Activated CD4-positive, alpha-beta T cell treated with anti-CD3 and anti-CD28 coated beads, Interleukin-2, amount 50 U/mL, for 4 hours (primary cell): ENCODE measurements around the gene LRP2BP.
"Not testable (repeated sequence)": the region's sequence is repeated elsewhere in the genome, so short reads cannot be mapped to it uniquely, and the experiment has no call there.

Source experiments
- DNase-seq, 2 experiments: peaks; one replicate each; pipeline ENCODE4 v3.0.0-alpha.2; 2020

Gene LRP2BP

GRCh38 chr4:185394568-185395237, 1.0 kb downstream of the LRP2BP start:
- DNase-seq = no peak

- DNase-seq = no peak
Measured at GRCh38 chr4:185392156-185392555, 3.6 kb downstream of the LRP2BP start.

DNA sequence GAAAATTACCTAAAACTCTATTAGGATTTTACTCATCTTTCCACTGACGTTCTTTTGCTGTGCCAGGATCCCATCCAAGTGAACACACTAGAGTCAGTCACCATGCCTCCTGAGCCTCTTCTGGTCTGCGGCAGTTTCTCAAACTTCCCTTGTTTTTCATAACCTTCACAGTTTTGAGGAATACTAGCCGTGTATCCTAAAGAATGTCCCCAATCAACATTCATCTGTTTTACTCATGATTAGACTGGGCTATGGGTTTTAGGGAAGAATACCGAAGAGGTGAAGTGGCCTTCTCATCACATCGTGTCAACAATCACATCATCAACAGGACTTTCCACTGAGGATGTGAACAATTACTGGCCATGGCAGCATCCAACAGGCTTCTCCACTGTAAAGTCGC, 4.8 kb downstream of the LRP2BP start:
- DNase-seq = no peak

DNA sequence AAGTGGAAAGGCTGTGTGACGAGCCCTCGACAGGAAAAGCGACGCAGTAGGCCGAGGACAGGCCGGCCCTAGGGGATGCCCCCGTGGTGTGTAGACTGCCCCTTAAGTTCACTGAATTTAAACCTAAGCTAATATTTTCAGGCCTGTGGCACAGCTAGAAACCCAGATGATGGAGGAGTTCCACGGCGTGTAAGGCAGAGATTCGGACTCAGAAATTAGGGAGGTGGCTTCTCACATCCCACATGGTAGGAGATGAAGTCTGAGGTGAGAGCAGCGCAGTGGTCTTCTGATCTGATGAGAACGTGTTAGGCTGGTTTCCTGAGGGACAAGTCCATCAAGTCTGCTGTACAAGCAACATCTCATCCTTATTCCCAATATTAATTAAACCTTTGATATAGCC, 7.8 kb downstream of the LRP2BP start:
- DNase-seq = no peak

GRCh38 chr4:185384930-185385331, 10.8 kb downstream of the LRP2BP start:
- no peak for DNase-seq

GRCh38 chr4:185384061-185384460, 11.7 kb downstream of the LRP2BP start:
- no peak for DNase-seq

DNA sequence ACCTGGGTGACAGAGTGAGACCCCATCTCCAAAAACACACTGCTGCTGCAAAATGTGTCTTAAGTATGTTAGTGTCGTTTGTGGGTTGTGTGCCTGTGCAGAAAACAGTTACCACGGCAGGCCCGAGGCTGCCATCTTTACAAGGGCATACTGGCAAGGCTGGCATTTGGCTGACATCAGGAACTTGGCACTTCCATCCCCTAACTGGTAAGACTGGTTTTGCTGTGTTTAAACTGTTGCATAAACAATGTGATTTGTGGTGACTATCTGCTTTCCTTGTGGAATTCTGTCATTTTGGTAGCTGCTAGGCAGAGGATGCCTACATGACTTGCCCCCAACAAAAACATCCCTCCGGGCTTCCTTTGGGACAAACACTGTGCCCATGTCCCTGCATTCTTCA, 12.3 kb downstream of the LRP2BP start:
- DNase-seq = no peak

- DNase-seq = no peak
Measured at GRCh38 chr4:185382754-185383153, 13.0 kb downstream of the LRP2BP start.

DNA sequence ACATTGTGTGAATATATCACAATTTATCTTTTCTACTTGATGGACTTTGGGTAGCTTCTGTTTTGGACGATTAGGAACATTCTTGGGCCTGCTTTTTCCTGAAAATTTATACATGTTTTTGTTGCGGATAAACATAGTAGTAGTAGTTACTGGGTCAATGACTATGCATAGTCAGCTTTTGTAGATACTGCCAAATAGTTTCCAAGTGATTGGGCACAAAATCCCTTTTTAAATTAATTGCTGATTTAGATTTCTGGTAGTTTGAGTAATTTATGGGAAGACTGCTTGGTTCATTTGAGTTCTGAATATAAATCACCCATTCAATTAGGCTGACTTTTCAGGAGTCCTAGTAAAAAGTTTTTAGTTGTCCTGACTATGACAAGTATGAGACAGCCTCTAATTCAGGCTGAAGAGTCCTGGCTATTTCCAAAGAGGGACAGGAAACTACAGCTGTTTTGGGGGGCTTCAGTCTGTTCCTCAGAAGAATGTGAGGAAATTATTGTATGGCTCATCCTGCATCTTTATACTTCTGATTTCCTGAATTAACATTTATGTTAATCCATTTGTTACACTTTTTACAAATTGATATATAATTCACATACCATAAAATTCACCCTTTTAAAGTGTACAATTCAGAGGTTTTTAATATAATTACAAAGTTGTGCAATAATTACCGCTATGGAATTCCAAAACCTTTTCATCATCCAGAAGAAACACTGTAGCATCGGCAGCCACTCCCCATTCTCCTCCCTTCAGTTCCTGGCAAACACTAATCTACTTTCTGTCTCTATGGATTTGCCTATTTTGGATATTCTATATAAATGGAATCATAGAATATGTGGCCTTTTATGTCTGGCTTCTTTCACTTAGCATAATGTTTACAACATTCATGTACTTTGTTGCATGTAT, 14.2 kb downstream of the LRP2BP start:
- no peak for DNase-seq

GRCh38 chr4:185380320-185380719, 15.4 kb downstream of the LRP2BP start:
- DNase-seq = no peak

- no peak for DNase-seq
Measured at GRCh38 chr4:185379326-185380295, 16.1 kb downstream of the LRP2BP start.

DNA sequence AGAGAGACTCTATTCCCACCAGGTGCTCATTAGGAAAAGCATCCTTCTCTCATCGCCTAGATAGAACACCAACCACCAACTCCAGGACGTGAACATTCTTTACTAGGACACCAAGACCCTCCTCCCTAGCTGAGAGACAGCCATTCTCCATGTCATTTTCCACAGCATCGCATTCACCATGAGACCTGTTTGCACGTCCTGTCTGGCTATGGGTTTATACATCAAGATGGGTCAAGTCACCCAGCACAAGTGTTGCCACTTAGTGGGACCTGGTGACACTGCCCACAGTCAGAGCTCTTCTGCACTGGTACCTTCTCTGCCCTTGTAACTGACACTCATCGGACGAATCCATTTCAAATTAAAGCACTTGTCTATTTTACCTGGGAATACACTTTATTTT, 17.5 kb downstream of the LRP2BP start:
- DNase-seq = no peak

DNA sequence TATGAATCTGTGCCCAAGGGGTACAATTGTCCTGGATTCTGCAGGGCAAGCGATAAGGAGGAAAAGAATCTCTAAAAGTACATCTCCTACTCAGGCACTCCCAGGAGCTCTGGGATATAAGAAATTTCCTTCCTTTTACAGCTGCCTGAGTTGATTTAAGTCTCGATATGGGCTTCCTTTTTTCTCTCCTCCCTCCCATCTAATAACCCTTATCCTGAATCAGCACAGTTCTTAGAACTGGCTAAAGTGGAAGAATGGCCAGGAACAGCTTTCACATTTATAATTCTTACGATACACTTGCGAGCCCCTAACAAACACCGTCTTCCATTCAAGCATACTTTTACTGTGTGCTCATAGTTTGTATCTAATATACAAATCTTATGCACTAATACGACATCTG, 21.2 kb downstream of the LRP2BP start:
- DNase-seq = no peak

- DNase-seq = no peak
Measured at GRCh38 chr4:185374027-185374426, 21.7 kb downstream of the LRP2BP start.

DNA sequence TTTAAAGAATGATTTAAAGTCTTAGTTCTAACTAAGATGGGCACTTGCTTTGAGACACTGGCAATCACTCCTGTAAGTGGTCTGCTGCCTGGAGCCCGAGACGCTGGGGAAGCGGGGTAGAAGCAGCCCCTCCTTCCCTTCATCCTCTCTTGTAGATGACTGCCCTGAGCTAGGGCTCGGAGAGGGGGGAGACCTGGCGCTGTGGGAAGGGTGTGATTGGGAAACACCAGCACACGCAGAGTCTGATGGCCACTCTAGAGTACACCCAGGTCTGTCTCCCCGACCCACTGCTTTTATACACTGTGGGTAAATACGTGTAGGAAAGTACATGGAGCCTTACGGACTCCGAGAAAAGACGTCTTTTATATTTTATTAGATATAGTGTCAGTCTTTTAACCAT, 24.0 kb downstream of the LRP2BP start:
- no peak for DNase-seq

DNA sequence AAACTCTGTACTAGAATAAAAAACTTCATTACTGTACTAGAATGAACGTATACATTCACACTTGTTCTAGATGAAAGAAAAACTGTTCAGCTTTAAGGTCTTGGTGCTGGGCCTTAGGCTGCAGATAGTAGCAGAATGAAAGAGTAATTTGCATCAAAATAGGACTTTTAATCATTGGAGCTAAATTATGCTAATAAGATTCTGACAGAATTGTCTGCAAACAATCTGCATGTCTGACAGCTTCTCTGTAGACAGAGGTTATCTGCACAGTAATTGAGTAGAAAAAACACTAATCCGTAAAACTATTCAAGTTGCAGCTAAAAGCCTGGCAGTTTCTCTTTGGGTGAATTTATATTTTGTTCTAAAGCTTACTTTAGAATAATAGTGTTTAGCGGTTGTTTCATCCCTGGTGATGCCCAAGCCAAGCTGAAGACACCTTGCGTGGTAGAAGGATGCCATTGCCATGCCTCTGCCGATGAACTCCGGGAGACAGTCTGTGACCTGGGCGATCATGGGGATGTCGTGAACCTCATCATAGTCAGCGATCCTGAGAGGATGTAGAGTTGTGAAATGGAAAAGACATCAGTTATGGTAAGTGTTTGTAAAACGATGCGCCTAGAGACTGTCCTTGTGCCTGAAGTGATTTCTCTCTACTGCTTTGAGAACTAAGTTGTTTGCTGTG, 25.3 kb downstream of the LRP2BP start:
- no peak for DNase-seq

DNA sequence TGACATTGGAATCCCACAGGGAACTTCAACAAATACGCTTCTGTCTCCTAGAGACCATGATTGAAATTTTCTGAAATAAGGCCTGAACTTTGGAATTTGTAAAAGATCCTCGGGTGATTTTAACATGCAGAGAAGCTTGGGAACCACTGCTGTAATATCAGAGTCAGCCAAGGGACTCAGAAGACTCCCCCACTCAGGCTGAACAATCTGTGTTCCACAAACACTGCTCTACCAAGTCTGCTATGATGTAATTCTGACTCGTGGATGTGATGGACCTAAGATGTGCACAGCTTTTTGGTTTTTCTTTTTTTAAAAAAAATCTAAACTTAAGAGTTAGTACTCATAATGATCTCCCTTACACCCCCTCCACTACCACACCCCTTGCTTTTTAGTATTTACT, 26.0 kb downstream of the LRP2BP start:
- DNase-seq = no peak

DNA sequence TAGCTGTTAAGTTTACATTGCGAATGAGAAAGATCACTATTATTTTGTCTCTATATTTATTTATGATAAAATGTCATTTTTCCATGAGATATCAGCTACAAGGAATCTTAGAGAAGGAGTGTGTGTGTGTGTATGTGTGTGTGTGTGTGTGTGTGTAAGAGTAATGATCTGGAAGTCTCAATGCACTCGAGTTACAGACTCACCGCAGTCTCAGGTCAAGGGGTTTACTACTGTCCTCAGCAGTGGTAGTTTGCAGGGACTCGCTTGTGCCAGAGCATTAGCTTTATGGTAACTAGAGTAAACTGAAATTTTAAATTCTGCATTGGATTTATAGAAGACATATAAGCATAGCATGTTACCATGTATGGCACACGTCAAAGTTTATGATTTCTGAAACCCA, 30.8 kb downstream of the LRP2BP start:
- no peak for DNase-seq

DNA sequence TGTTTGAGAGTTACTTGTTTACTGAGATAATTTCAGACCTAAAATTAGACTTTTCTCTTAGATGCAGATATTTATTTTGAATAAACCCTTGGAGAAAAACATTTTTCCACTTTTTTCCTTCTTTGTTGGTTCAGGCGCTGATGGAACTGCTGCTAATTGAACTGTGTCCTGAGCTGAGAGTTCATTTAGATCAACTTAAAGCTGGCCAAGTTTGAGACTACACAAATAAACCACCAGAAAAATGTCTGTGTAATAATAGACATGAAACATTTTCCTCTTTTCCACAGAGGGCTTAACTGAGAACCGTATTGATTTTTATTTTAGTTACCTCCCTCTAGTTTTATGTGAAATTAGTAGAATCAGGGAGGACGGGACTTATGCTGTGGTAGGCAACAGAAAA, 32.5 kb downstream of the LRP2BP start:
- no peak for DNase-seq

DNA sequence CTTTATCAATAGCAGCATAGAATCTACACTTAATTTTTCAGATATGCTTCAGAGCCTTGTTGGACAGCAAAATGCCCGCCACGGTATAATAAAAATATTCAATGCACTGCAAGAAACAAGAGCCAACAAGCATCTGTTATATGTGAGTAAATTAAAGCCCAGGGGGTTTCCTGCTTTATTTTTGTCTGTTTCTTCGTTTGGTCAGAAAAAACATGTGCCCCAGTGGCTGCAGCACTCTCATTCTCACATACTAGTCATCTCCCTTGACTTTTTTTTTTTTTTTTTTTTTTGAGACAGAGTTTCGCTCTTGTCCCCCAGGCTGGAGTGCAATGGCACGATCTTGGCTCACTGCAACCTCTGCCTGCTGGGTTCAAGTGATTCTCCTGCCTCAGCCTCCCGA, 33.2 kb downstream of the LRP2BP start:
- not testable (repeated sequence) for DNase-seq

GRCh38 chr4:185361872-185362271, 33.9 kb downstream of the LRP2BP start:
- DNase-seq = no peak

GRCh38 chr4:185359767-185360446, 35.8 kb downstream of the LRP2BP start:
- DNase-seq = no peak
